Epidermal melanocyte (primary cell): ENCODE data around the gene HPSE.
"Not testable (repeated sequence)": the region's sequence is repeated elsewhere in the genome, so short reads cannot be mapped to it uniquely, and the experiment has no call there.

ENCODE experiments used
- DNase-seq: peaks from one replicate; pipeline ENCODE4 v3.0.0; 2011; ENCODE audit warnings: low spot score; ENCODE audit not compliant: insufficient read length

The HPSE gene

DNA sequence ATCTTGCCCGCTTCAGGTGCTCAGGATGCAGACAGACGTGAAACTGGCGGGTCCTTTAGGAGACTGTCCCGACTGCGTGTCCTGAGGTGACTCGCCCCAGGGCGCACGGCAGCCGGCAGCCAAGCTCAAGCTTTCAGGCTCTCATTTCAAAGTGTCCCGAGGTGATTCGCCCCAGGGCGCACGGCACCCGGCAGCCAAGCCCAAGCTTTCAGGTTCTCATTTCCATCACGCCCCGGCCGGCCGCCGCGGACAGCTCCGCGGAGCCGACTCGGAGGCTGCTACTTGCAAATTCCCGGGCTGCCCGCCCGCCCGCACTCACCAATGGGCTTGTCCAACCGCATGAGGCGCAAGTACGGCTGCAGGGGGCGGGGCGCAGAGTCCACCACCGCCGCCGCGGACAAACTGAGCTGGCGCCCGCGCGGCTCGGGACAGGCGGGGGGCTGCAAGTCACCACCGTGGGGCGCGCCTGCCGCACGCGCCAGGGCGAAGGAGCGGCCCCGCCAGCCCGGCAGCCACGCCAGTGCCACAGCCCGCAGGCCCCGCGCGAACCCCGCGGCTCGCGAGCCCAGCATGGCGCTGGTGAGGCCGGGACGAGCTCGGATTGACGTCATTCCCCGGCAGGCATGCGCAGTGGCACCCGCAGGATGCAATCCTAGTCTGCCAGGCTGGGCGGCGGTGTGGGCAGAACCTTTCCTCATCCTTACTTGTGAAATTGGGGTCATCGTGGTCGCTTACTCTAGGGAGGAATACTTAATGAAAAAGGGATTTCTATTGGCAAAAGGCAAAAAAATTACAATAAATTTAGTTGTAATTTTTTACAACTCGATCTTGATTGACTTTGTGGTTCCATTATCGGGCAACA, 50.2 kb downstream of the HPSE start, which contains the start of gene COQ2:
COQ2 (minus strand) TSS at position 606 of the 862 bp plus-strand sequence; CDS start at position 572, 34 bp downstream.
- peak; percentile 97 for DNase-seq

DNA sequence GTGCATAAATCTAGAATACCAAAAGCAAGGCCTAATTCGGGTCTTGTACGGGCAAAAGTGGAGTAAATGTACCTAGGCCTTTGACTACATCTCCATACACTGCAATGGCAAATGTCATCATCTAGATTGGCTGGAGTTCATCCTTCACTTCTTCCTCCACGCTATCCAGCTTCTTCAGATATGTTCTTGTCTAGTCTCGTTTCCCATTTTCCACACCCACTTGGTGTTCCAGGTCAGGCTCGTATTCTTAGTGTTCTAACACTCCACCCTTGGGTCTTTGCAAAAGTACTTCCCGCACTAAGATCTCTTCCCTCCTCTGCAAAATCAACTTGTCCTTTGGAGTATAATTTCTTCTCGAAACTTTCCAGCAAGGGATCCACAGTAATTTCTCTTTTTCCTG, 51.5 kb downstream of the HPSE start:
- DNase-seq: no peak

DNA sequence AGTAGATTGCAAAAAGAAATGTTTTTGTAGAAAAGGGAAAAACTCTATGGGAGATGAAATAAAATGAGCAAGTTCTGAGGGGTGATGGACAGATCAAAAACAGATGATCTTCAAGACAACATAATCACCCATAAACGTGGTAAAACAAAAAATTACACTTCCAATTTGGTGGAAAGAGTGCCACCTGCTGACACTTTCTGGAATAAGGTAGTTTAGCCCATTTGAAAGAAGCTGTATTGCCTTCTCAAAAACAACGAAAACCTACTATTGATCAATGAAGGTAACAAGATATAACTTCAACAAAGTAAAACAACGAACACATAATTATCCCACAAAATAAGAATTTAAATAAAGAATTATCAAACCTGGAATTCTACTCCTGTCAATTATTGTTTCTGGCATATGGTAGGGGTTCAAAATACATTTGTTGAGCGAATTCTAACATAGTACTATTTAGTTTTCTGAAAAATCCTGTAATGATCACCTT, 52.6 kb downstream of the HPSE start:
- no peak for DNase-seq

DNA sequence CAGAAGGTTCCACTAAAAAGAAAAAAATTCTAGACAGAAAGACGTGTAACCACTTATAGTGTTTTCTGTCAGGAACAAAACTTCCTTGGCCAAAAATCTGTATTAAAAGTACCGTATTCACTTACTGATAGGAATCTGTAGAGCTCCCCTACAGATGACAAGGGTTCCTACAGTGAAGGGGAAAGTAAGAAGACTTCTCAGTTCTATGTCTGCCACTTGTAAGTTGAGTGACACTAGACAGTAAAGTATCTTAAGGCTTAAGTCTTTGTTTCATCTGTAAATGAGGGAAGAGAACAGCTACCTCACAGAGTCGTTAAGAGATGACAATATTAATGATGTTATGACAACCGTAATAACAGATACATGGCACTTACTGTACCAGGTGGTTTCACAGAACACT, 53.3 kb downstream of the HPSE start:
- DNase-seq: no peak

DNA sequence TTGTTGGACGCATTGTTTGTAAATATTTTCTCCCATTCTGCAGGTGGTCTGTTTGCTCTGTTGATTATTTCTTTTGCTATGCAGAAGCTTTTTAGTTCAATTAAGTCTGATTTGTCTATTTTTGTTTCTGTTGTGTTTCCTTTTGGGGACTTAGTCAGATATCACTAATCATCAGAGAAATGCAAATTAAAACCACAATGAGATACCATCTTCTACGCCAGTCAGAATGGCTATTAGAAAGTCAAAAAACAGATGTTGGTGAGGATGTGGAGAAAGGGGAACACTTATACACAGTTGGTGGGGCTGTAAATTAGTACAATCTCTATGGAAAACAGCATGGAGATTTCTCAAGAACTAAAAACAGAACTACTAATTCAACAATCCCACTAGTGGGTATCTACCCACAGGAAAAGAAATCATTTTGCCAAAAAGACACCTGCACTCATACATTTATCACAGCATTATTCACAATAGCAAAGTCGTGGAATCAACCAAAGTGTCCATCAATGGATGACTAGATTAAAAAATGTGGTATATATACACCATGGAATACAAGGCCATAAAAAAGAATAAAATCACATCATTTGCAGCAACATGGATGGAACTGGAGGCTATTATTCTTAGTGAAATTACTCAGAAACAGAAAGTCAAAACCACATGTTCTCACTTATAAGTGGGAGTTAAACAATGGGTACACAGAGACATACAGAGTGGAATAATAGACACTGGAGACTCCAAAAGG, 58.2 kb downstream of the HPSE start:
- DNase-seq: no peak

DNA sequence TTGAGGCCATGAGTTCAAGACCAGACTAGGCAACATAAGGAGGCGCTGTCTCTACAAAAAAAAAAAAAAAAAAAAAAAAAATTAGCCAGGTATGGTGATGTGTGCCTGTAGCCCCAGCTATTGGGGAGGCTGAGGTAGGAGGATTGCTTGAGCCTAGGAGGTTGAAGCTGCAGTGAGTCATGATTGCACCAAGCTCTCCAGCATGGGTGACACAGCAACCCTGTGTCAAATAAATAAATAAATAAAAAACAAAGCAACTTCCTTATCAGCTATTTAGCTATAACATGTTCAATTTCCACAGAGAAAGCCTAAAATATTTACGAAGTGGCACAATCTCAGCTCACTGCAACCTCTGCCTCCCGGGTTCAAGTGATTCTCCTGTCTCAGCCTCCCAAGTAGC, 60.7 kb downstream of the HPSE start:
- DNase-seq: not testable (repeated sequence)

DNA sequence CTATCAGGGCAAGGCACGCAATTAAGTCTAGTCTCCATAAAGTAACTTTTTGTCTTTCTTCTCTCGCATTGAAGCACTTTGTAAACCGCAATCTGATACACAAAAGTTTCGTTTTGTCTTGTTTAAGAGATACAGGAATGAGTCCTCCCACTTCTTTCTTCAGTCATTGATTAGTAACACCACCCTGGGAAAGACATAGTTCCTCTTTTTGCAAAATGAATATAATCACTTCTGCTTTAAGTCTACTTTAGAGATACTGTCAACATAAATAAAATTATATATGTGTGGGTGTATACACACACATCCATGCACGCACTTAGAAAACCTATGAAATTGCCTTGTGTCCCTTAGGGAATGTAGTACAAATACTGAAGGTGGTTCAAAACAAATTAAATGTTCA, 61.7 kb downstream of the HPSE start:
- no peak for DNase-seq

DNA sequence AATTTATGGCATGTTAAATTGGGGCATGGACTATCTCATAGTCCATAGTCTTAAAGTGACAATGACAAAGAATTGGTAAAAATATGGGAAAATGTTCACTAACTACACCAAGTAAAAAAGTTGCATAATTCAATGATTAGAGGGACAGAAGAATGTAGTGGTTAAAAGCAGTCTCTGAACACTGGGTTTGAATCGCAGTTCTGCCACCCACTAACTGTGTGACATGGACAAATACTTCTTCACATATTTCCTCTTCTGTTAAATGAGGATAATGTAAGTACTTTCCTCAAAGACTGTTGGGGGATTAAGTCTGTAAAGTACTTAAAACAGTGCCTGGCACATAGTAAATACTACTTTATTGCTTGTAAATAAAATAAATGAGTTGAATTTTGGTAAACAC, 65.4 kb downstream of the HPSE start:
- no peak for DNase-seq

DNA sequence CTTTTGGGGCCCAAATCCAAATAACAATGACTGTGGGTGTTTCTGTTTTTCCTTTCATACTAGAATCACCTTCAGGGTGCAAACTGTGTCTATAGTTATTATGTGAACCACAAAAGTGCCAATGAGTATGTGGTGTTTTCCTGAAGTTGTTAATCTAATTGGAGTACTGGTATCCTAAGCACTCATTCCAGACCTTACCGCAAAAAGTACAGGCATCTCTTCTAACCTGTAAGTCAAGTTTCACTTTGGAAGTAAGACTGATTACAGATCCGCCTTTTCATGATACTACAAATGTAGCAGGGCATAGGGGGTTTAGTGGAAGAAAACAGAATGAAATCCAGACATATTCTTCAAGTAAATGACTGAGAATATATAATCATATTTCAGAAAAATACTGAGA, 66.2 kb downstream of the HPSE start:
- DNase-seq: no peak

DNA sequence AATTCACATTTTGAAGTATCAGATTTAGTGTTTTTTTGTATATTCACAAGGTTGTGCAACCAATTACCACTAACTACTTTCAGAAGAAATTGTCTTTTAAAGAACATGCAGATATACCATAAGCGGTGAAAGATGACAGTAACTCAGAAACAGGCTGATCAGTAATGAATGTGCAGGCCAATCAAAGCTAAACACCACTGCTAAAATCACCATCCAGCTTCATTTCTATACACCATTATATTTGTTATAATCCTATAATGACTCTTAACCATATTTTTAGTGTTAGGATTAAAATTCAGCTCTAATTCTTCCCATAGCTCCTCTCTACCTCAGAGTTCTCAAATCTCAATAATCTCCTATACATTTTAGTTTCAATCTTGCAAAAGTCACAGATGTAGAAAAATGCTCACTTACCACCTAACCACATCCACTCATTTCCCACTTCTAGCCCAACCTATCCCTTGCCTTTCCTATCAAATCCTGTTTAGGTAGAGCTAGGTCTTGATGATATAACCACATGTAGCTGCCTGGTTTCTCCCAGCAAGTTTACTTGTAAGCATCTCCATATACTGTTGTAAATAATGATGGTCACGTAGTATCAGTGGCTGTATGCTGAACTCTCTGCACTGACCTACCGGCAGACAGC, 66.7 kb downstream of the HPSE start:
- DNase-seq: no peak

DNA sequence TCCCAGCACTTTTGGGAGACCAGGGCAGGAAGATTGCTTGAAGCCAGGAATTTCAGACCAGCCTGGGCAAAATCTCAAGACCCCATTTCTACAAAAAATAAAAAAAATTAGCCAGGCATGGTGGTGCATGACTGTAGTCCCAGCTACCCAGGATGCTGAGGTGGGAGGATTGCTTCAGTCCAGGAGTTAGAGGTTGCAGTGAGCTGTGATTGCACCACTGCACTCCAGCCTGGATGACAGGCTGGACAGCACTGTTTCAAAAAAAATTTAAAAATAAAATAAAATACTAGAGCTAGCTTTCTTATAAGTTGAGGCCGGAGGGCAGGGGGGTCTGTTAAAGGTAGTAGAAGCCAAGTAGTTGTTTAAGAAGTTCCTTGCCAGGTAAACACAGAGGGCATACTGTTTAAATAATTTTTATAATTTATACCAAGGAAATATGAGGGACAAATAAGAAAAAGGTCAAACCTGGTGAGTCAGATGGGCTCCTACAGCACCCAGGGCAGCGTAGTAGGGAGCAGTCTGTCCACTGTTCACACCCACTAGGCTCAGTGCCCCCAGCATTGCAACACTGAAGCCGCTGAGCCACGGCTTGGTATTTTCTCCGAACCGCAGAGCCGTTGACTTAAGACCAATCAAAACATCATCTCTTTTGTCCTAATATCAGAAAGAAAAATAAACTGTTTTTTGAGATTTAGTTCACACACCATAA, 67.4 kb downstream of the HPSE start:
- DNase-seq: no peak

DNA sequence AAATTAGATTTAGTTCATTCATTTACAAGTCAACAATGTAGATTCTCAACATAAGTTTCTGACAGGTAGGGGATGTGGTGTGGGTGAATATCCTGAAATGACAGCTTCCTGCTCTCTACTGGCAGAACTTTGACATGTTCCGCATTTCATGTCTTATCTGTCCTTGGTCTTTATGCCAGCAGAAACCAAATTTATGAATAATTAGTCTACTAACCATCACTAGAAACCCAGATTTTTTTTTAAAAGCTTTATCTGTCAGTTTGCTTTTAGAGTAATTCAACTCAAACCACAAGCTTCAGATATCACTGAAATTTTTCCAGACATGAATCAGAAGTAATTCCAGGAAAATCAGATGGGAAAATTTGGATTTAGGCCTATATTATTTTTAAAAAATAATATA, 68.0 kb downstream of the HPSE start:
- no peak for DNase-seq

DNA sequence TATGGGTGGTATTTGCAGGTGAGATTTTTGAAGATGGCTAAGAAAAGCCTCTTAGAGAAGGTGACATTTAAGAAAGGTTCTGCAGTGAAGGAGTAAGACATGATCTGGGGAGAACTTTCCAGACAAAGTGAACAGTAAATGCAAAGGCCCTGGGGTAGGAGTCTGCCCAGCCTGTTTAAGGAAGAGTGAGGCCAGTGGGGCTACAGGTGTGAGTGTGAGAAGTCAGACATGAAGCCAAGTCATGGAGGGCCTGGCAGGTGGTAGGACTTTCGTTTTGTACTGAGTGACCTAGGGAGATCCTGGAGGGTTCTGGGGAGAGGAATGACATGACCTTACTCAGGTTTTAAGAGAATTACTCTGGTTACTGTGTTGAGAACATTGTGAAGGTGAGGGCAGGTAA, 71.5 kb downstream of the HPSE start:
- DNase-seq: no peak

DNA sequence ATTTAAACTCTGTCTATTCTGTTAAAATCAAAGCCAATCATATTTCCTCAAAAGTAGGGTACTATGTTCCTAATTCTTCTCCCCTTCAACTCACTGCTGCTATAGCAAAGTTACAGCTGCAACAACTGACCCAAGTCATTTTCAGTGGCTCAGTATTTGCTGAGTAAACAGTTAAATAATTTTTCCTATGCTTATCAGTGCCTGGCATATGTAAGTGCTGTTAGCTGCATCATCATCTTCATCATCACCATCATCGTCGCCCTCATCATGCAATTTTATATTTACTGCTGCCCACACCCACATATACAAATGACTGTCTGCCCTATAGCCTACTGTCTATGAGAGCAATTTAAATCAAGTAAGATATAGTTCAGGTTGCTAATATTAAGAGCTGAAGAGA, 72.0 kb downstream of the HPSE start:
- no peak for DNase-seq

DNA sequence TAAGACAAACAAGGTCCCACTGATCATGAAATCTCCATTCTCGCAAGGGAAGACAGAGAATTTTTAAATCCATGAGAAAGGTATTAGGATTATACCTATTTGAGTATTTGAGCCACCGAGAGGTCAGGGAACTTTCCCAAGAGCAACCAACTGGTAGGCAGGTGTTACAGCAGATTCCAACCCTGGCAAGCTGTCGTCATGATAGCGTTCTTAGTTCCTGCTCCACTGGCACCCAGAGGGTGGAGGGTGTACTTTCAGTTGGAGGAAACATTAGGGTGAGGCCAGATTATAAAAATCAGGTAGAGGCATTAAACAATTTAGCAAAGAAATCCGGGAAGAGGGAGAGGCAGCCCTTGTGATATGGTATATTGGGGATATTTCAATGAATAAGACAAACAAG, 73.3 kb downstream of the HPSE start:
- no peak for DNase-seq

DNA sequence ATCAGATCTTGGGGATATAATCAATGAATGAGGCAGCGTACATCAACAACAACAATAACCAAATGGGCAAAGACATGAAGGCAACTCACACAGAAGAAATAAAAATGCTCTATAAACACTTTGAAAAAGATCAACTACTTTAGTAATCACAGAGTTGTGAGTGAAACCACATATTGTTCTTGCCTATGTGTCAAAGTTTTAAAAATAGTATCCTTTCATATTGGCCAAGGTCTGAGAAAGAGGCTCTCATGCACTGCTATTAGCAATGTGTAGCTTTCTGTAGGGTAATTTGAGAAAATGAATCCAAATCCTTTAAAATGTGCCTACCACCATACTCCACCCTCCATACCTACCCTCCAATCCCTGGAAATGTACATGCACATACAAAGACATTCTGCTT, 75.1 kb downstream of the HPSE start:
- no peak for DNase-seq

DNA sequence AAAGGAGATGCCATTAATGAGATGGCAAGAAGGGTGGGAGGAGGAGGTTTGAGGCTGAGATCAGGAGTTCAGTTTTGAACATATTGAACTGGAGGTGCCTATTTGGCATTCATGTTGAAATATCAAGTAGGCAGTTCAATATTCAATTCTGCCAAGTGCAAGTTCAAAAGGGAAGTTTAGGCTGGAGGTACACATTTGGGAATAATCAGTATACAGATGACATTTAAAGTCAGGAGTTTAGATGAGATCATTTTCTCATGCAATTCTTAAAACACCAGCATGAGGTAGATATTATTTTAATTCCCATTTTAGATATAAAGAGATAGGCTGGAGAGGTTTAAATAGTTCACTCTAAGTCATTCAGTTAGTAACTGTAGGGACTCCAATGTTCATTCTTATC, 76.2 kb downstream of the HPSE start:
- DNase-seq: no peak

DNA sequence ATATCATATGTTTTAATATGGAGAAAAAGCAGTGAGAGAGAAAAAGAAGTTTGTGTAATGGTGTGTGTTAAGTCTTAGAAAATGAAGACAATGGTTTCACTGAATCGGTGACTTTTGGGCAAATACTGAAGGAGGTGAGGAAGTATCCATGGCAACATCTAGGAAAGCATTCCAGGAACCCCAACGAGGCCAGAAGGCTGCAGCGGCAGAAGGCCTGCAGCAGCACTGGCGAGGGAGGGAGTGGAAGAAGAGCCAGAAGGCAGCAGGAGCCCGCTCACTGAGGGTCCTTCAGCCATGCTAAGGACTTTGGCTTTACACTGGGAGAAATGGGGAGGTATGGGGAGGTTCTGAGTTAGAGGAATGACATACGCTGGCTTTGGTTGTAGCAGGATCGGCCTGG, 76.8 kb downstream of the HPSE start:
- DNase-seq: no peak

DNA sequence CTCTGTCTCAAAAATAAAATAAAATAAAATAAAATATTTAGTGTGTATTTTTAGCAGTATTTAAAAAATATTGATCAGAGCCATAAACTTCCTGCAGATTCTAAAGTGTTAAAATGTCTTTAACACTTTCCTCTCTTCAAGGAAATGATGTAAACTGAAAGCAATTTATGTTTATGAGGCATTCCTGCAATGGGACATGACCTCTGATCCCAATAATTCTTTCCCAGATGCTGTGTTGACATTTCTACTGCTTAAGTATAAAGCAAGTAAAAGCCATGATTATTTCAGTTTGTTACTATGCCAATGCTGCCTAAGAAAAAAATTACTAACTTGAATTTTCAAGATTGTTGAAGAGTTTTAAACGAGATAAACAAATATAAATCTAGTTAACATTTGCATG, 79.1 kb downstream of the HPSE start:
- DNase-seq: no peak

DNA sequence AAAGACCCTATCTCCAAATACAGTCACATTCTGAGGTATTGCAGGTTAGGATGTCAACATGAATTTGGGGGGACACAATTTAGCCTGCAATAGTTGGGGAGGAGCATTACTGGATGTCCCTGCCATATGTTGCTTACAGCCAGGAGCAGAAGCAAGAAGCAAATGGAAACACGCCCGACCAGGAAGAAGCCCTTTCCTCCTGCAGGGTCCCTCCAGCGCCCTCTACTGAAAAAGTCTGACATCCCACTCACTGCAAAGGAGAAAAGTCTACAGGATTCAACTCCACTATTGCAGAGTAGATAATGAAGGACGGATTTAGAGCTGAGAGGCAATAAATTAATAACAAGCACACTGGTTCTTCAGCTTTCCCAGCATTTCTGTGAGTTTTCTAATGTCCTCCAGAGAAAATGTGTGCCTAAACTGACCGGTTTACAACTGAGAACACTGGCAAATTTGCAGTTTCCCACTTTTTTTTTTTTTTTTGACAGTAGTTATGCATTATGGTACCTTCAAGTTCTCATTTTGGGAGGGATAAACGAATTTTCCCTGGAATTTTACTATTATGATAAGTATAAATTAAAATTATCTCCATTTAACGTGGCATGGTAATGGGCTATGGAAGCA, 81.8 kb downstream of the HPSE start:
- no peak for DNase-seq

DNA sequence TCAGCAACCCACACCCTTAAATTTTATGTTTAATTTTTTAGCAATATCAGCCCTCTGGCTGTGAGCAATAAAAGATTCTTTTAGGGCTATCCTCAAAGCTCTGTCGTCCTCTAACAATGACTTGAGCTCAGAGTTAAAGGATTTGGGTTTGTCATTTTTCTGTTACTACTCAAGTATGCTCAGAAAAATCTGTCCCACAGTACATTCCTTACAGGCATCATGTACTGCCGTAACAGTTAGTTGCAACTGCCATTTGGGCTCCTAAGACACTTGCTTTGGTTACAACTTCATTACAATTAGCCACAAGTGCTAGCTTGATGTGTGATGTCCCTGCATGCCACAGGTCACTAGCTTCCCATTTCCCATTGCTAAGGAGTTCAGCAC, 83.2 kb downstream of the HPSE start:
- no peak for DNase-seq
